Neural cell (in vitro differentiated cells): ENCODE results near the gene CCDC88C.

Experiments used
- CTCF ChIP-seq: fragments of 450-650 bp; IDR thresholded peaks from 2 replicates; pipeline ENCODE4 v1.5.1; 2014; ENCODE audit warnings: antibody characterized with exemption, mild to moderate bottlenecking, moderate library complexity; ENCODE audit not compliant: poor library complexity, severe bottlenecking
- MXI1 ChIP-seq: fragments of 450-650 bp; conservative IDR thresholded peaks from 2 replicates; pipeline ENCODE4 v1.6.1; 2014; ENCODE audit warnings: antibody characterized with exemption, mild to moderate bottlenecking; ENCODE audit not compliant: poor library complexity, severe bottlenecking

DNA sequence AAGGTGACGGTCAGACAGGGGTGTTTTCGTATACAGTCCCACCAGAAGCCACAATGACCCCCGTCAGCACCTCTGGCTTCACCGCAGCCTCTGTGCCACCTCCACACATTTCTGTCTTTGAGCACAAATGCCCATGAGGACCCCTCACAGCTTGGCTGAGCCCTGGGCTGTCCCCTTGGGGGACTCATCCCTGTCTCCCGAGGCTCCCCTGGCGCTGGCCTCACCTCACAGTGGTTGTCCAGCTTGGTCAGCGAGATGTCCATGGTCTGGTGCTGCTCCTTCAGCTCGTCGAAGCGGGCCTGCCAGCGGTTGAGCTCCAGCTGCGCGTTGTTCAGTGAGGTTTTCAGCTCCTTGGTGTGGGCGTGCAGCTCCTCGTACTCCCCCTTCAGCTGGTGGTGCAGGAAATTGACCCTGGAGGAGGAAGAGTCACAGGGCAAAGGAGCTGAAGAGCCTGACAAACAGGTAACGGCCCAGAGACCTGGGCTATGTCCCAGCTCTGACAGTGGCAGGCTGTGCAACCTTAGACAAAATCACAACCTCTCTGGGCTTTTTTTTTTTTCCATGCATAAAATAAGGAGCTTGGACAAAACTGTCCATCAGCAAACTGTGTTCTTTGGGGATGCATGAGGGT is 120.4 kb downstream of the CCDC88C start:
- TF ChIP-seq MXI1 (no peak), CTCF (no peak)
